Measurements from ENCODE around the gene SIRPD.

DNA sequence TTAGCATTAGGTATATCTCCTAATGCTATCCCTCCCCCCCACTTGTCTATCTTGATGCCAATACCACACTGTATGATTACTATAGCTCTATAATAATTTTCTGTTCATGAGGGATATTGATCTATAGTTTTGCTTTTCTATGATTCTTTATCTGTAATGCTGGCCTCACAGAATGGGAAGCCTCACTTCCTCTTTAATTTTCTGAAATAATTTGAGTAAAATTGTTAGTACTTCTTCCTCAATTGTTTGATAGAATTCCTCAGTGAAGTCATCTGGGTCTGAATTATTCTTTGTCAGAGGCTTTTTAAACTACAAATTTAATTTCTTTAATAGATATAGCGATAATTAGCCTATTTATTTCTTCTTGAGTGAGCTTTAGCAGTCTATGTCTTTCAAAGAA is 31.2 kb downstream of the SIRPD start:
- TF ChIP-seq FOXM1 (IDR thresholded peaks at IDR 0.05; ENCODE audit: borderline replicate concordance, low read depth) = no peak
- no peak for TF ChIP-seq TCF12 (IDR thresholded peaks at IDR 0.05; ENCODE audit: low read depth)
- TF ChIP-seq RAD21 (IDR thresholded peaks at IDR 0.05; ENCODE audit: low read depth) = no peak
- TF ChIP-seq CEBPB (IDR thresholded peaks at IDR 0.05) = no peak
- TF ChIP-seq TAF1 (IDR thresholded peaks at IDR 0.05; ENCODE audit: low read depth) = no peak
- TF ChIP-seq, protein P1, sequence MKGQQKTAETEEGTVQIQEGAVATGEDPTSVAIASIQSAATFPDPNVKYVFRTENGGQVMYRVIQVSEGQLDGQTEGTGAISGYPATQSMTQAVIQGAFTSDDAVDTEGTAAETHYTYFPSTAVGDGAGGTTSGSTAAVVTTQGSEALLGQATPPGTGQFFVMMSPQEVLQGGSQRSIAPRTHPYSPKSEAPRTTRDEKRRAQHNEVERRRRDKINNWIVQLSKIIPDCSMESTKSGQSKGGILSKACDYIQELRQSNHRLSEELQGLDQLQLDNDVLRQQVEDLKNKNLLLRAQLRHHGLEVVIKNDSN (IDR thresholded peaks at IDR 0.05) = no peak
- TF ChIP-seq YY1 (IDR thresholded peaks at IDR 0.05; ENCODE audit: low read depth) = no peak

Measured in Ishikawa (cell line).